Cerebellar cortex (tissue), 1 donor: ENCODE results near the gene SART1.
A peak's percentile ranks its signal among the peaks of the same experiment; 100 is the strongest.
"Not testable (repeated sequence)": the region's sequence is repeated elsewhere in the genome, so short reads cannot be mapped to it uniquely, and the experiment has no call there.

Source experiments
- DNase-seq: peaks from one replicate; pipeline ENCODE4 v3.0.0-alpha.2; 2015; ENCODE audit warnings: low spot score

SART1 gene

DNA sequence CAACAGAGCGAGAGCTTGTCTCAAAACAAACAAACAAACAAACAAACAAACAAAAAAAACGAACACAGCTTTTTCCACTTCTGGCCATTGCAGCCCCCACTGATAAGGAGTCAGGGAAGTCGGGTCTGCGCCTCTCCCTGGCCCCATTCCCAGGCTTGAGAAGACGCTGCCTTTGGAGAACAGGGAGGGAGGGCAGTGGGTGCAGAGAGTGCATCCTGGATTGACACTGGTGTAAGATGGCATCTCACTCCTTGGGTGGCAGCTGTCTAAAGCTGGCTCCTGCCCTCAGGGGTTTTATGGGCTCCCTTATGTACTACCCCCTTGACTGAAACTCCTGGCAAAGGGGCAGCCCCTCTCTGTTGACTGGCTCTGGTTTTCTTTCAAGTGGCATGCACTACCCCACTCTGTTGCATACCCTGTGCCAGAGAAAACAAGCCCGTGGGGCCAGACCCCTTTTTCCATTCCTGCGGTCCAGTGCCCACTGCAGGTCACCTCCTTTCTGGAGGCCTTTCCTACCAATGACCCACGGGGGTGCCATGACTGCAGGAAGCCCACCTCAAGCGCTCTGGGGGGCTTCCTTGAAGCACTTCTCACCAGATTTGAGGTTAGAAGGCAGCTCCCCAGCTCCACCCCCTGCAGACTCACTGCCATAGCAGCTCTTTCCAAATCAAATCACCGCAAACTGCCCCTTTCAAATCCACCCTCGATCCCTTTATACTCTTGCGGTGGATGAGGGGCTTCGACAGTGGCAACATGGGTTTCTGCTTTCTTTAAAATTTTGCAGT, 29.6 kb upstream of the SART1 start:
- DNase-seq: no peak

- no peak for DNase-seq
These were observed 29.0 kb upstream of the SART1 start for GRCh38 chr11:65932558-65932919.

- DNase-seq: peak; percentile 66
These were observed 27.5 kb upstream of the SART1 start for GRCh38 chr11:65934014-65934413.

- DNase-seq: no peak
These were observed 23.8 kb upstream of the SART1 start for GRCh38 chr11:65937766-65938165.

GRCh38 chr11:65941720-65942310, 19.7 kb upstream of the SART1 start:
- DNase-seq: no peak

- no peak for DNase-seq
These were observed 19.0 kb upstream of the SART1 start for GRCh38 chr11:65942531-65942930.

DNA sequence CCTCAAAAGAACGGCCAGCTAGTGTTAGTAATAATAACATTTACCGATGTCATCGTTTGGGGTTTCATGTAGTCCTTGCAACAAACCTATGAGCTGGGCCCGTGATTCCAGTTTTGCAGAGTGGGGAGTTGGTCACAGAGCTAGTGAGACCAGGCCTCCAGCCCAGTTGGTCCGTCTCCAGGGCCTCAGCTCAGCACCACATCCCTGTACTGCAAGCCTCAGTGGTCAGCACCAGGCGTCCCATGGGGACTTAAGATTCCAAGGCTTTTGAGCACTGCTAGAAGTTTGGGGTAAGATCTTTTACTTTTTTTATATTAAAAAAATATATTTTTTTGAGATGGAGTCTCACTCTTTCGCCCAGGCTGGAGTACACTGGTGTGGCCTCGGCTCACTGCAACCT, 17.3 kb upstream of the SART1 start:
- no peak for DNase-seq

- no peak for DNase-seq
These were observed 16.8 kb upstream of the SART1 start for GRCh38 chr11:65944767-65945166.

GRCh38 chr11:65945430-65945911, 16.1 kb upstream of the SART1 start, which contains the start of gene TSGA10IP:
TSGA10IP (plus strand) TSS chr11:65945480; CDS start chr11:65945676, 196 bp downstream.
- no peak for DNase-seq

GRCh38 chr11:65945941-65946558, 15.5 kb upstream of the SART1 start:
- DNase-seq: no peak

DNA sequence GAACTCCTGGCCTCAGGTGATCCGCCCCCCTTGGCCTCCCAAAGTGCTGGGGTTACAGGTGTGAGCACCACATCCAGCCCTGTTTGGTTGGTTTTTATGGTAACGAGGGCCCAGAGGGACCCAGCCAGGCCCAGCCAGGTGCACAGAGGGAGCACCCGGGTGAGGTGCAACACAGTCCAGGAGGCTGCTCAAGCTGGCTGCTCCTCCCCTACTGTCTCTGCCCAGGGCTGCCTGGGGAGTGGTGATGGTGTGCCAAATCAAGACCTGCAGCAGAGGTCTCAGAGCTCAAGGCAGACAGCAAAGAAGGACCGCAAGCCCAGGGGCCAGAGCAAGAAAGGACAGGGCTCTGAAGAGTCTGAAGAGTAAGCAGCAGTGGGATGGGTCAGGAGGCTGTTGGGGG, 14.9 kb upstream of the SART1 start:
- DNase-seq: no peak

DNA sequence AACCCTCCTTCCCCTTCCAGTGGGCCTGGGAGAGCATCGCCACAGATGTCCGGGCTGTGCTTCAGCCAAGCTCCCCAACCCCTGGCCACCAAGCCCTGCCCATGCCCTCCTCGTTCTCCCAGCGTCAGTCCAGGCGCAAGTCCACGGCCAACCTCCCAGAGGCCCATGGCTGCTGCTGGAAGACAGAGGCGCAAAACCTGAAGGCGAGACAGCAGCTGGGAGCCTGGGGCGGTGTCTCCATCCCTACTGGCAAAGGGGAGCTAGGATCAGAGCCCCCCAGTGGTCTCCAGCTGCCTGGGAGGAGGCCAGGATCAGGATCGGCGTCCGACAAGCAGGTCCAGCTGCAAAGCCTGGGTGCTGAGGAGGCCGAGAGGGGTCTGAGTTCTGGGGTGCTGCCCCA, 14.4 kb upstream of the SART1 start:
- DNase-seq: no peak

- no peak for DNase-seq
These were observed 13.9 kb upstream of the SART1 start for GRCh38 chr11:65947603-65948125.

DNA sequence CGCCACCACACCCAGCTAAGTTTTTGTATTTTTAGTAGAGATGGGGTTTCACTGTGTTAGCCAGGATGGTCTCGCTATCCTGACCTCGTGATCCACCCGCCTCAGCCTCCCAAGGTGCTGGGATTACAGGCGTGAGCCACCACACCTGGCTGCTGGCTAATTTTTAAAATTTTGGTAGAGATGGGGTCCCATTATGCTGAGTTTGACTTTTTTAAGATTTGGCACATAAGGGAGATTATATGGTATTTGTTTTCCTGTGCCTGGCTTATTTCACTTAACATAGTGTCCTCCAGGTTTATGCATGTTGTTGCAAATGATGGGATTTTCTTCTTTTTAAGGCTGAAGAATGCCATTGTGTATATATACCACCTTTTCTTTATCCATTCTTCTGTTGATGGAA, 10.8 kb upstream of the SART1 start:
- not testable (repeated sequence) for DNase-seq

DNA sequence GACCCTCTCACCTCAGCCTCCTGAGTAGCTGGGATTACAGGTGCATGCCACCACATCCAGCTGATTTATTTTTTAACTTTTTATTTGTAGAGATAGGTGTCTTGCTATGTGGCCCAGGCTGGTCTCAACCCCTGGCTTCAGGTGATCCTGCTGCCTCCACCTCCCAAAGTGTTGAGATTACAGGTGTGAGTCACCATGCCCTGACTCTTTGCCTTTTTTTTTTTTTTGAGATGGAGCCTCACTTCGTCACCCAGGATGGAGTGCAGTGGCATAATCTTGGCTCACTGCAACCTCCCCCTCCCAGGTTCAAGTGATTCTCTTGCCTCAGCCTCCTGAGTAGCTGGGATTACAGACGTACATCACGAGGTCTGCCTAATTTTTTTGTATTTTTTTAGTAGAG, 9.9 kb upstream of the SART1 start:
- DNase-seq: not testable (repeated sequence)

DNA sequence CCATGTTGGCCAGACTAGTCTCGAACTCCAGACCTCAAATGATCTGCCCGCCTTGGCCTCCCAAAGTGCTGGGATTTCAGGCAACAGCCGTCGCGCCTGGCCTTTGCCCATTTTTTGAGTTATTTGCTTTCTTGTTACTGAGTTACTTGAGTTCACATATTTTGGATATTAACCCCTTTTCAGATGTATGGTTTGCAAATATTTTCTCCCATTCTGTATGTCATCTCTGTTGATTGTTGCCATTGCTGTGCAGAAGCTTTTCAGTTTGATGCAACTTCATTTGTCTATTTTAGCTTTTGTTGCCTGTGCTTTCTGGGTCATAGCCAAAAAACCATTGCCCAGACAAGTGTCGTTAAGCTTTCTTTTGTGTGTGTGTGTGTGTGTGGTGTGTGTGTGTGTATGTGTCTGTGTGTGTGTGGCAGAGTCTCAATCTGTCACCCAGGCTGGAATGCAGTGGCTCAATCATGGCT, 9.4 kb upstream of the SART1 start:
- DNase-seq: no peak

- DNase-seq: no peak
These were observed 8.1 kb upstream of the SART1 start for GRCh38 chr11:65953471-65953870.

DNA sequence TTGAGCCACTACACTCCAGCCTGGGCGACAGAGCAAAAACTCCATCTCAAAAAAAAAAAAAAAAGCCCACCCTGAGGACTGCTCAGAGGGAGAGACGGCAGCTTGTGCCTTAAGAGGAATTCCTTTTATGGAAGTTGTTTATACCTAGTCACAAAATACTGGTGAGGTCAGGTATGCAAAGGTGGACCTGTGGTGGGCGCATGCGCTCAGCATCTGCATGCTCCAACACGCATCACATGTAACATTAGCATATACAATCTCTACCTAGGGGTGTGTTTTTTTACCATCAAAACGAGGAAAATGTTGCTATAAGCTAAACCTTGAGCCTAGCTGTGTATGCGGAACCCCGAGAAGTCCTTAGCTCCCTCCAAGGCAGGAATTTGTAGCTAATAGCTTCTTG, 6.8 kb upstream of the SART1 start:
- DNase-seq: no peak

DNA sequence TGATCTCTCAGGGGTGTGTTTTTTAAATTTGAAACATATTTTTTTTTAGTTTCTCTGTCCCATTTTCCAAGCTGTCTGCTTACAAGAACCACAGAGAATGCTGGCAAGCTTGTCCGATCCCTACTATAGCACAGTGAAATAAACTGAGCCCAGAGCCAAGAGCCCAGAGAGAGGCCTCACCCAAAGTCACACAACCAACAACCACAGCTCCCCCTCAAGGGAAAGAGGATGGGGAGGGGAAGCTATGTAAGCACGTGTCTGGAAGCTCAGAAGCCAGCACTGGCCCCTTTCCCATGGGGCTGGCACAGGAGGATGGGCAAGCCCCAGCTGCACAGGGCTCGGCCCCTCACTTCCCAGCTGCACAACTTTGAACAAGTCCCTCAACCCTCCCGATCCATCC, 3.2 kb upstream of the SART1 start:
- DNase-seq: no peak

DNA sequence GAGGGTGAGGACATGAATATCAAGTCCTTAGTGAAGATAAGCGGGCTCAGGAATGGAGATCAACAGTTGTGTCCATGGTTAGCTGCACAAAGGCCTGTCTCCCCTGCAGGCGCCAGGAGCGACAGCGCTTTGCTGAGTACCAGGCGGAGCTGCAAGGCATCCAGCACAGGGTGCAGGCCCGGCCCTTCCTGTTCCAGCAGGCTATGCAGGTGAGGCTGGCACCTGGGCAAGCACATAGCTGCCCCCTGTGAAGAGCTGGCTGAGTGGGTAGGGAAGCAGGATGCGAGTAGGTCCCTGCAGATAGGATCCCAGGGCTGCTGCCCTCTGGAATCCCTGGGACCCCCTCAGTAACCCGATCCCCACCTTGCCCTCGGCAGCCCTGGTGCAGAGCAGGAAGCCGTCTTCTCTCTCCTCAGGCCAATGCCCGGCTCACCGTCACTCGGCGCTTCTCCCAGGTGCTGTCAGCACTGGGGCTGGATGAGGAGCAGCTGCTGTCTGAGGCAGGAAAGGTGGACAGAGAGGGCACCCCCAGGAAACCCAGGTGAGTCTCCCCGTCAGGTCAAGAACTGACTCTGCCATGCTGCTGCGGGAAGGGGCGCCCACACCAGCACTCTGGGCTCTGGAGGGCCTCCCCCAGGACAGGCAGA, 2.6 kb upstream of the SART1 start:
- DNase-seq: no peak

- no peak for DNase-seq
These were observed 689 bp upstream of the SART1 start for GRCh38 chr11:65960824-65961266.

GRCh38 chr11:65962141-65962564, 619 bp downstream of the SART1 start:
- DNase-seq: no peak
